GM19452 (cell line): ENCODE measurements around the gene CCR3.
A peak's percentile ranks its signal among the peaks of the same experiment; 100 is the strongest.

Experiments
- ATAC-seq: cut with Tn5 transposase; IDR thresholded peaks from one replicate; pipeline ENCODE4 v1.9.1; 2021; ENCODE audit not compliant: unreplicated experiment

CCR3 gene

DNA sequence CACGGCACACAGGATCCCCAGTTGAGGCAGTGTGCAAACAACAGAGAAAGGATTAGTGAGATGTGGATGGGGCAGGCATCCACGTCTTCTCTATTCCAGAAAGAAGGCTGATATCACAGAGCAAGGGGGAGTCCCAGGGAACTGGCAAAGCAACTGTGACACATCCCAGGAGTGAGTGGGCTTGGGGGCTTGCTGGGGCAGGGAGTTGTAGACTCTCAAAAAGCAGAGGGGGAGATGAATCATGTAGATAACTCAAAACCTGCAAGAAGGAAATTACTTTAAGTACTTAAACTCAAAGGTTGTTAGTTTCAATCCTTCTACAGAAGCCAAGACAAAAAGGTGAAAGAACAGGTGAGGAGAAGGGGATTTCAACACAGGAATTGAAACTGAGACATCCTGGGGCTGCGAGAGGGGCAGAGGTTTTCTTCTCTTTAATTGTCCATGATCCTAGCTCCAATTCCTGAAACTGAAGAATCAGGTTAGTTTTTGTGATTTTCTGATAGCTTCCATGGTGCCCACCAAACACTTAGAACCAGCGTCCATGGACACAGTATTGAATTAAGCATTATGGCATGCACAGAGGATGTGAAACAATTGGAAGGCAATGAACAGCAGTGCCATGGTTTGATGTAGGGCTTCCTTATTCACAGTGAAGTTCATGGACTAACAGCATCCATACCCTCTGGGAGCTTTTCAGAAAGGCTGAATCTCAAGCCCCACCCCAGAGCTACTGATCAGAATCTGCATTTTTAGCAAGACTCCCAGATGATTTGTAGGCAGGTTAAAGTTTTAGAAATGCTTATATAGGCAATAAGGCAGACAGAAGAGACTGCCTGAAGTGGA lies 52.0 kb downstream of the CCR3 start:
- no peak for ATAC-seq

DNA sequence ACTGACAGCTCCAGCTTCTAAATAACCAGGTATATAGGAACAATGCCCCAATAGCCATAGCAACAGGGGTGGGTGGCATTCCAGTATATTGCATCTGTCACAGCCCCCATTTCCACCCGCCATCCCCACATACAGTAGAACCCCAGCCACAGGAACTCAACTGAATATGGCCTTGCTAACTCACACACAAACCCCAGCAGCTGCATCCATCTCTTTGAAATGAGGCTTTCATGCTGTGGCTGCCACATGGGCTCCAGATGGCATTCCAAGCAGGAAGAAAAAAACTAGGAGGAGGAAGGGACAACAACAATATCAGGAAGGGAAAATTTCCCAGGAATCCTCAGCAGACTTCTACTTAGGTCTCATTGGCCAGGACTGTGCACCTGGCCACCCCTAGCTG lies 54.6 kb downstream of the CCR3 start:
- no peak for ATAC-seq

DNA sequence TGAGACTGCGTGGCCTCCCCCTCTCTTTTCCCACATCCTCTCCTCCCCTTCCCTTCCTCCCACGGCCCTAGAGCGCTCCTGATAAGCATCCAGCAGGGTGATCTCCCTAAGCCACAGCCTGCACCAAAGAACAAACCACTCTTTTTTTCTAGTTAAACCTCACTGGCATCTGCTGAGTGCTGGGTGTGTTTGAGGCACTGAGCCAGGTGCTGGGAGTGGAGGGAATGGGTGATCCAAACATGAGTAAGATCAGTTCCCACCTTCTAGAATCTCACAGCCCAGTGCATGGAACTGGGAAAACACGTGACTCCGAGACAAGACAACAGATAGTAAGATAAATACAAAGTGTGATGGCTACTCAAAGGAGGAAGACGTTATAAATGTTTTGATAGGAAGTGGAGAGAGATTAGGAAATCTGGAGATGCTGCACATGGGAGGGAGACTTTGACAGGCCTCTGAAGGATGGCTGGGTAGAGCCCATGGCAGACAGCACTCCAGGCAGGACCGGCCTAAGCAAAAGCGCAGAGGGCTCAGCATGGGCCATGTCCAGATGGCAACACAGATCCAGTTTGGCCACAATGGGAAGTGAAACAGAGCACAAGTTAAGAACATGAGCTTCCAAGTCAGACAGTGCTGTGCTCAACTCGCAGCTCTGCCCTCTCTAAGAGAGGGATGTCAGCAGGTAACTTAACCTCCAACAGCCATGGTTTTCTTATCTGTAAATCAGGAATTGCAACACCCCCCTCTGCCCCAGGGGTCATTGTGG lies 55.6 kb downstream of the CCR3 start:
- ATAC-seq: no peak

DNA sequence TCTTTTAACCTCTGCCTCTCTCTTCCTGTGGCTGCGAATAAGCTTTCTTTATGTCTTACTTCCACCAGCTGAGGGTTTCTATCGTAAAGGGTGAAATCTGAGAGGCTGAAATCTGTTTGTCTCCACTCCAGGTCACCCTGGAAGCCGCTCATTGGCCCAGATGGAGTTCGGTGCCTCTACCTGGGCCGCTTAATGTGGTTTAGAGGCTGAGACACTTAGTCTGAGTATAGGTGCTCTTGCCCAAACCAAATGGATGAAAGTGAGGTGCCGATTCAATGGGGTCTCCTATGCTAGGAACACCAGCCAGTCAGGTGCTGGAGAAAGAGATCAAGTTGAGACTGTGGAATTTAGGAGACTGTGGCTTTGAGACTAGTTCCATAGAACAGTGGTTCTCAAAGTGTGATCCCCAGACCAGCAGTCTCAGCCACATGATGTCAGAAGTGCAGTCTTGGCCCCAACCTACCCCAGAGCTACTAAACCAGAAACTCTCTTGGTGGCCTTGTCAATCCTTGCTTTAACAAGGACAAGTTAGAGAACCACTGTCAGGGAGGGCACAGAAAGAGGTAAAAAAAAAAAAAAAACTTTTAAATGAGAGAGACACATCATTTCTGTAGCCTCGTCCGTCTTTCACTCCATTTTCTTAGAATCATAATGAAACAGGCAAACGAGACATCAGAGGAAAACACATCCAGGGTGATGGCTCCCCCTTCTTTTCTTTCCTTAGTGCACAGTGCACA lies 56.8 kb downstream of the CCR3 start:
- no peak for ATAC-seq

DNA sequence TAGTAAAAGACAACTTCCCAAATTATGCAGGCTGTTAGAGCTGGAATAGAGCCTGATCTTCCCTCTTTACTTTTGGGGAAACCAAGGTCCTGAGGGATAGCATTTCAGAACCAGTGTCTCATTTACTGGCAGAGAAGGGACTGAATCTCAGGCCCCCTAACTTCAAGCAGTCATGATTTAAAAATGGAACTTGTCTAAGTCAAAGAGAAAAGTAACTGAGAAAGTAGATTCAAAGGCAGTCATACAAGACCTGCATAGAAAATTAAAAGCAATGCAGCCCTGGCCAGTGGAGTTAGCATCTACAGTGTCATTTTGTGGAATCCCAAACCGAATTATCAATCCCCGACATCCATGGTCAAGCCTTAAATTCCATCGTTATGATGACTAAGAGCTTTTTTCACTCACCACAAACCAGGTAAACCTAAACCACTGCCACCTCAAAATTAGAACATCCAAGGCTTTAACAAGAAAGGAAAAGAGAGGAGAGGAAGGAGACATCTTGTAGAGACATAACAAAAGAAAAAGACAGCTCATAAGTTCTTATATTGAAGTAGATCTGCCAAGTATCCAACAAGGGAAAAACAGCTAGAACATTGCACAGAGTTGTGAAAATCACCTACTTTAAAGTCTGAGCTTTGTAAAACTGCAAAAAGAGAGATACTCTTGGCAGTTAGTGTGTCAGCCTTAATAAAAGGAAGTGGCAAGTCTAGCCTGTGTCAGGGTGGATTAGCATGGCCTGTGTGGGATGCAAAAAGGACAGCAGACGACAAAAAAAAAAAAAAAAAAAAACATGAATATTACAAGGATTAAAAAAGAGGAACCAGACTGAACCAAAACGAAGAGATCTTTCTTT lies 57.6 kb downstream of the CCR3 start:
- ATAC-seq: no peak

DNA sequence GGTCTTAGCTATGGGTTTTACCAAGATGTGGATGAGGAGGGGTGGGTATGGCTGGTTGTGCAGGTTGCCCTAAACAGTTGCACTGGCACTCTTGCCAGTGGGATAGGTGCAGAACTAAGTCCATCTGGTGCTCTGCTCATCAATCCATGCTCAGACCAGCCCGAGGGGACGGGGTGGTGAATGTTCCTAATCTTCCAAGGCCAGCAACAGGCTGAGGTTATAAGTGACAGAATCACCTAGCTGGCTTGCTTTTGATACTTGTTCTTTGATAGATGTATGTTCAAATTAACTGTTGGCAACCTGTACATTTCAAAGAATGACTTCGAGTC lies 58.2 kb downstream of the CCR3 start:
- no peak for ATAC-seq

DNA sequence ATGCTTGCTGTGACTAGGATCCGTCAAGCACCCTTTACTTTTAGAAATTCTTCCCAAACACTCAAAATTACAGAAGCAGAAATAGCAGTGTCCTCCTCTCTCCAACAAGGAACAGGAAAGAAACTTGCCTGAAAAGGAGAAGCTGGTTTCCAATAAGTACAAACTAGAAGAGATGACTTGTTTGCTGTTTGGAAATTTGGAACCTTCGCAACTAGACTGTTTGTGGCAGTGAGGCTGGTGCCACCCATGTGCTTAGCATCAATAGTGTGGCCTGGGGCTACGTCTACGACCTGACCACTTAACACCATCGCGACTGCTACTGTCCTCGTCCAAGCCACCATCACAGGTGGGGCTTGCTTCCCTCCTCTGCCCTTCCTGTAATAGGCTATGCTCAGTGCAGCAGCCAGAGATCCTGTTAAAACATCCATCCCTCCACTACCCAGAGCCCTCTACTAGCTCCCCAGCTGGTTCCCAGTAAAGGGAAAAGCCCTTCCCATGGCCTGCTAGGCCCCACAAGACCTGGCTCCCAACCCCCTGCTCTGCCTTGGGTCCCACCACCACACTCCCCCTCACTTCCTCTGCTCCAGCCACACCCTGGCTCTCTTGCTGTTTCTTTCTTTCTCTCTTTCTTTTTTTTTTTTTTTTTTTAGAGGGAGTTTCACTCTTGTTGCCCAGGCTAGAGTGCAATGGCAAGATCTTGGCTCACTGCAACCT lies 59.0 kb downstream of the CCR3 start:
- no peak for ATAC-seq

DNA sequence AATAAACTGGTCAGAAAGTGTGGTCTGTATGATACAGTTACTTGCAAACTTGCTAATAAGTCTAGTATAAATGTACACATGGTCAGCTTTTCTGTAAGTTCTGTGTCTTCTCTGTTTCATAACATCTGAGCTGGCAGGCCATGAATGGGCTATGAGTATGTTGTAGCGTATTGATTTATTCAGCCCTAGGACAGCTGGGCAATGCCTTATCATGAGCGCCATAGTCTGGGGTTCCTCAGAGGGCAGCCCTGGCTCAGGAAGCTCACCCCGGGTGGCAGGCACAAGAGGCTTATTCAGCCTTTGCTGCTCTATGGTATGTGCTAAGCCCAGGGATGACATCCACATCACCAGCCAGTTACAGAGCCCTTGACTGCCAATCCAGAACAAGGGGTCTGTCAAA lies 61.0 kb downstream of the CCR3 start:
- no peak for ATAC-seq

DNA sequence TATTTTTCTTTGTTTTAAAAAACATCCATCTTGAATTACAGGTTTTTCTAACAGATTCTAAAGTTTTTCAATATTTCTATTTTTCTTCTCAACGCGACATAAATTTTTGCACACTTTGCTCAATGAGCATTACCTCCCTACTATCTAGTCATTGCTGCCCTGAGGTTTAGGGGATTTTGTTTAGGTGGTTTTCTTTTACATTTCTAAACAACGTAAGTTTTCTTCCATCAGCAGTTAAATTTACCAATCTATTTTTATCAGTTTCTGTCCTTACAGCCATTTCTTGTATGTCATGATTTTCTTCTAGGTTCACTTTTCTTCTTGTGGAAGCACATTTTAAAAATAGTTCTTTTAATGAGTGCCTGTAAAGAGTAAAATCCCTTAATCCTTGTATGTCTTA lies 62.5 kb downstream of the CCR3 start:
- ATAC-seq: no peak

DNA sequence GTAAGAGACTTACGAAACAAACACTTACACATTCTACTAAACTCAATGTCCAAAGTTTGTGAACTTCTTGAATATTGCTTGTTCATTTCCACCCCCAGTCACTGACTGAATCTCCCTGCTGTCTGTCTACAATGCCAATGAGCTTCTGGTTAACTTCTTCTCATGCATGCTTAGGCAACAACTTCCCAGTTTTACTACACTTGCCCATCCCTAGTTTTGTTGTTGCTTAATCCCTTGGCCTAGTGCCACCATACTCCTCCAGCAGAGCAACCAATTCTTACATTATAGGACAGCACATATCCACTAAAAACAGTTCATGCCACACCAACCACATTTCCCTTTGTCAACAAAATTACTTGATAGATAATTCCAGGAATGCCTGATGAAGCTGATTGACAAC lies 70.7 kb downstream of the CCR3 start:
- ATAC-seq: no peak

DNA sequence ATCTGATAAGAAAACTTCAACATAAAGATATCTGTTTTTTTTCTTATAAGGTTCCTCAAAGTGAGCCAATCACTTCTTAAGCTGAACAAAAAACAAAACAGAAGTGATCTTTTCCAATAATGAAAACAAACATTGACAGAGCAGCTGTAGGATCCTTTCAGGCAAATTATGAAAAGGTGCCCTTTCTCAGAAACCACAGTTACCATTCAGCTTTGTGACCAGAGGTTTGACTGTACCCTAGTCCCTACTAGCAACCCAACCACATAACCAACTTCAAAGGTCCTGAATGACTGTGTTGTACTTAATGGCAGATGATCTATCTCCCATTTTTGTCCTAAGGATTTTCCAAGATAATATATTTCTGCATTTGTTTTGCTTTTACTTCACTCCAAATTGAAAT lies 72.3 kb downstream of the CCR3 start:
- ATAC-seq: peak; percentile 61

DNA sequence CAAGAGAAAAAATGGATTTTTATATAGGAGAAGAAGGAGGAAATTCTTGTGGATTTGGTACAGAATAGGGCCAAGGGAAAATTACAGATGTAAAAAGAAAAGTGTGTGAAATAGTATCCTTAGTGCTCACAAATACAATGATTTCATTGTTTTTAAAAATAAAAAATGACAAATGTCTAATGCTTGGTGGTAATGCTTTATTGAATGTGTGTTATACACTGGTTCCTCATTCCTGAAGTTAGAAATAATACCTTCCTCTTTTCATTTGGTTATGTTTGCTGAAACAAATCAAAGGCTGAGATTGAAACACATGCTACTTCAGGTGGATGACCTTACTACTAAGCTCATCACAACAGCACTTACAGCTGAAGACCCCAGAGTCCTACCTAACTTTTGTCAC lies 73.9 kb downstream of the CCR3 start:
- no peak for ATAC-seq
